Adrenal gland (tissue), 5 donors: ENCODE data around the gene WDR1.
"Not testable (repeated sequence)": the region's sequence is repeated elsewhere in the genome, so short reads cannot be mapped to it uniquely, and the experiment has no call there.

Experiments used
- POLR2A ChIP-seq, 2 donors: fragments of 450-650 bp; IDR thresholded peaks; one replicate each; pipeline ENCODE4 v1.6.1; 2017; ENCODE audit warnings: antibody characterized with exemption in 2 of 2, mild to moderate bottlenecking in 2 of 2, moderate library complexity in 1 of 2
- TF ChIP-seq, protein P1 (sequence below), 6 experiments: fragments of 450-650 bp in 4 of 6; fragments of 200-600 bp in 2 of 6; sonication (generic) in 1 of 6; IDR thresholded peaks; 1 replicate in 5 of 6; 2 replicates in 1 of 6; pipeline versions ENCODE4 v1.5.1 to v1.8.0; 2016 to 2021; ENCODE audit warnings: antibody characterized with exemption in 6 of 6, mild to moderate bottlenecking in 2 of 6, moderate library complexity in 1 of 6
- donor health status: DM: no; HTN: no; CAD: no.

- TF ChIP-seq, protein P1, sequence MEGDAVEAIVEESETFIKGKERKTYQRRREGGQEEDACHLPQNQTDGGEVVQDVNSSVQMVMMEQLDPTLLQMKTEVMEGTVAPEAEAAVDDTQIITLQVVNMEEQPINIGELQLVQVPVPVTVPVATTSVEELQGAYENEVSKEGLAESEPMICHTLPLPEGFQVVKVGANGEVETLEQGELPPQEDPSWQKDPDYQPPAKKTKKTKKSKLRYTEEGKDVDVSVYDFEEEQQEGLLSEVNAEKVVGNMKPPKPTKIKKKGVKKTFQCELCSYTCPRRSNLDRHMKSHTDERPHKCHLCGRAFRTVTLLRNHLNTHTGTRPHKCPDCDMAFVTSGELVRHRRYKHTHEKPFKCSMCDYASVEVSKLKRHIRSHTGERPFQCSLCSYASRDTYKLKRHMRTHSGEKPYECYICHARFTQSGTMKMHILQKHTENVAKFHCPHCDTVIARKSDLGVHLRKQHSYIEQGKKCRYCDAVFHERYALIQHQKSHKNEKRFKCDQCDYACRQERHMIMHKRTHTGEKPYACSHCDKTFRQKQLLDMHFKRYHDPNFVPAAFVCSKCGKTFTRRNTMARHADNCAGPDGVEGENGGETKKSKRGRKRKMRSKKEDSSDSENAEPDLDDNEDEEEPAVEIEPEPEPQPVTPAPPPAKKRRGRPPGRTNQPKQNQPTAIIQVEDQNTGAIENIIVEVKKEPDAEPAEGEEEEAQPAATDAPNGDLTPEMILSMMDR (IDR thresholded peaks at IDR 0.05): not testable (repeated sequence)
- TF ChIP-seq POLR2A (IDR thresholded peaks at IDR 0.05): not testable (repeated sequence)
Measured at GRCh38 chr4:10127531-10127930, 10.9 kb upstream of the WDR1 start.
